Measurements from ENCODE around the gene EPC2. TPM values are rescaled to one million over a fixed set of nuclear protein-coding genes. Genes with fewer than 3 reads are reported as not detected.

Gene EPC2
- total and polyA plus RNA-seq, 4 donors: 7.0 to 65.3 (median 20.8) TPM

DNA sequence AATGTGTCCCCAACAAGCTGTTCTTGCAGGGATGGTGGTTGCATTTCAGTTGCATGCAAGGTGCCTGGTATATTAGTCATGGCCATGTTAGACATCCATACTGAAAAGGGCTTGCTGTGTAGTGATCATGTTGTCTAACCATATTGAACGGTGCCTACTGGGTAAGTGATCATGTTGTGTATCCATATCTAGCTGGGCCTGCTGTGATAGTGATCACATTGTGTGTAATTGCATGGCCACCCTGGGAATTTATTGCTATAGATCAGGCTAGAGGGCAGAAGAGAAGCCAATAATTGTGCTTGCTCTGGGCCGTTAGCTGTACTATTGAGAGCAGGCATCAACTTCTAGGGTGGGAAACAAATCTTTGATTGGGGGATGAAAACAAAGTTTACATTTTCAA, 9.8 kb upstream of the EPC2 start:
- TF ChIP-seq, protein P1, sequence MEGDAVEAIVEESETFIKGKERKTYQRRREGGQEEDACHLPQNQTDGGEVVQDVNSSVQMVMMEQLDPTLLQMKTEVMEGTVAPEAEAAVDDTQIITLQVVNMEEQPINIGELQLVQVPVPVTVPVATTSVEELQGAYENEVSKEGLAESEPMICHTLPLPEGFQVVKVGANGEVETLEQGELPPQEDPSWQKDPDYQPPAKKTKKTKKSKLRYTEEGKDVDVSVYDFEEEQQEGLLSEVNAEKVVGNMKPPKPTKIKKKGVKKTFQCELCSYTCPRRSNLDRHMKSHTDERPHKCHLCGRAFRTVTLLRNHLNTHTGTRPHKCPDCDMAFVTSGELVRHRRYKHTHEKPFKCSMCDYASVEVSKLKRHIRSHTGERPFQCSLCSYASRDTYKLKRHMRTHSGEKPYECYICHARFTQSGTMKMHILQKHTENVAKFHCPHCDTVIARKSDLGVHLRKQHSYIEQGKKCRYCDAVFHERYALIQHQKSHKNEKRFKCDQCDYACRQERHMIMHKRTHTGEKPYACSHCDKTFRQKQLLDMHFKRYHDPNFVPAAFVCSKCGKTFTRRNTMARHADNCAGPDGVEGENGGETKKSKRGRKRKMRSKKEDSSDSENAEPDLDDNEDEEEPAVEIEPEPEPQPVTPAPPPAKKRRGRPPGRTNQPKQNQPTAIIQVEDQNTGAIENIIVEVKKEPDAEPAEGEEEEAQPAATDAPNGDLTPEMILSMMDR (IDR thresholded peaks at IDR 0.05; ENCODE audit: control extremely low read depth, extremely low read depth): no peak
- DNase-seq: no peak
- H3K27ac ChIP-seq (ENCODE audit: low read depth in 1 of 2, low read length in 1 of 2): no peak overlapping the region
- no peaks in the 10 kb centered on the region for H3K4me1 ChIP-seq (ENCODE audit: control insufficient read depth in 5 of 5, insufficient read depth in 5 of 5, low read length in 5 of 5)
- H3K4me3 ChIP-seq: no peak overlapping the region
- H3K9me3 ChIP-seq (ENCODE audit: control insufficient read depth in 4 of 4, insufficient read depth in 3 of 4, low read length in 3 of 4): no peaks in the 10 kb centered on the region
- H3K27me3 ChIP-seq (ENCODE audit: control insufficient read depth in 3 of 3, insufficient read depth in 3 of 3, low read length in 2 of 3): no peaks in the 10 kb centered on the region
- H3K36me3 ChIP-seq (ENCODE audit: control insufficient read depth in 4 of 4, insufficient read depth in 4 of 4, low read length in 4 of 4): no peaks in the 10 kb centered on the region
- H3K9ac ChIP-seq (ENCODE audit: insufficient read depth in 1 of 2, low read length in 2 of 2): no peak overlapping the region
- no peak for ATAC-seq (ENCODE audit: insufficient read depth, low FRiP score)
- WGBS, 2 donors: 92 to 95% methylated on average over 2 of the region's 2 CpGs

DNA sequence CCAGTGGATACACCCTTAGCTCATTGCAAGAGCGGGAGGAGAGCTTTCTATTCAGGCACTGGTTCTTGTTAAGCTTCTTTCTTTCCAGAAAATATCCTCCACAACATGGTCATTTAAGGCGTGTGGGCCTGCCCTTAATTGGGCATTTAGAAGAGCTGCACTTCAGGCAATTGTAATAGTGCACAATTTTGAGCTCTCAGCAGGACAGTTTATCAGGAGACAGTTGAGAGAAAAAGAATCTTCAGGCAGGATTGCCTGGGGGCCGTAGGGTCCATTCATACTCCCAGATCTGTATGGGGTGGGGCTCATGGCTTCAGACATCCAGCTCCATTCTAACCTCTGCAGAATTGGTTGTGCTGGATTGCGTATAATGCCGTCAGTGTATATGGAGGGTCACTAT, 6.0 kb upstream of the EPC2 start:
- Histone ChIP-seq H3K36me3 (ENCODE audit: control insufficient read depth in 4 of 4, insufficient read depth in 4 of 4, low read length in 4 of 4) (no peaks in the 10 kb centered on the region), H3K9ac (ENCODE audit: insufficient read depth in 1 of 2, low read length in 2 of 2) (no peak overlapping the region), H3K4me3 (no peak overlapping the region), H3K4me1 (ENCODE audit: control insufficient read depth in 5 of 5, insufficient read depth in 5 of 5, low read length in 5 of 5) (peaks cover 0 to 8% (median 1%) of the 10 kb centered on the region in 5 donors), H3K27ac (ENCODE audit: low read depth in 1 of 2, low read length in 1 of 2) (no peak overlapping the region), H3K9me3 (ENCODE audit: control insufficient read depth in 4 of 4, insufficient read depth in 3 of 4, low read length in 3 of 4) (no peaks in the 10 kb centered on the region), H3K27me3 (ENCODE audit: control insufficient read depth in 3 of 3, insufficient read depth in 3 of 3, low read length in 2 of 3) (peaks cover 0 to 2% (median 0%) of the 10 kb centered on the region in 3 donors)
- DNase-seq (no peak), ATAC-seq (ENCODE audit: insufficient read depth, low FRiP score) (no peak)
- TF ChIP-seq, protein P1 (IDR thresholded peaks at IDR 0.05; ENCODE audit: control extremely low read depth, extremely low read depth): no peak
- 89 to 95% methylated on average over 5 of the region's 5 CpGs for WGBS, 2 donors

DNA sequence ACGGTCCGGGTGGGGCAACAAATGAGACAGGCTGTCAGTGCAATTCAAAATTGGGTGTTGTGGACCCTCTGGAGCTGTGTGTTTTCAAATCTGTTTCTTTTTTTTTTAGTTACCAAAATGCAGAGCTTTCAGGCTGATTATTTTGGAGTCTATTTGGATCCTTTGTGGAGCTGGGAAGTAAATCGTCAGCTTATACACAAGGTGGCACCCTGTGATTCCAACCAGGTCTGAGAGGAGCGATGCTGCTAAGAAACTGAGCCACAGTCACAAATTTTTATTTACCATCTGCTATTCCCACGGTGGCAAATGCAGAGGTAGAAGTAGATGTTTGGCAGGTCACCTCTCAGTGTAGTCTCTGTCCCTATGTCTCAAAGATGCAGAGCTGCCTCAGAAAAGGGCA, 3.8 kb upstream of the EPC2 start:
- peaks cover 0 to 4% (median 0%) of the 10 kb centered on the region in 4 donors for H3K36me3 ChIP-seq (ENCODE audit: control insufficient read depth in 4 of 4, insufficient read depth in 4 of 4, low read length in 4 of 4)
- H3K4me1 ChIP-seq (ENCODE audit: control insufficient read depth in 5 of 5, insufficient read depth in 5 of 5, low read length in 5 of 5): peaks cover 0 to 11% (median 3%) of the 10 kb centered on the region in 5 donors
- DNase-seq: peak in 2 of 3 donors; percentile 45 to 51
- H3K27me3 ChIP-seq (ENCODE audit: control insufficient read depth in 3 of 3, insufficient read depth in 3 of 3, low read length in 2 of 3): peaks cover 0 to 2% (median 0%) of the 10 kb centered on the region in 3 donors
- H3K9ac ChIP-seq (ENCODE audit: insufficient read depth in 1 of 2, low read length in 2 of 2): no peak overlapping the region
- H3K27ac ChIP-seq (ENCODE audit: low read depth in 1 of 2, low read length in 1 of 2): no peak overlapping the region
- TF ChIP-seq, protein P1 (IDR thresholded peaks at IDR 0.05; ENCODE audit: control extremely low read depth, extremely low read depth): no peak
- ATAC-seq (ENCODE audit: insufficient read depth, low FRiP score): no peak
- H3K4me3 ChIP-seq: no peak overlapping the region
- 71 to 88% methylated on average over 5 of the region's 5 CpGs for WGBS, 2 donors
- H3K9me3 ChIP-seq (ENCODE audit: control insufficient read depth in 4 of 4, insufficient read depth in 3 of 4, low read length in 3 of 4): no peaks in the 10 kb centered on the region

Data from lung (tissue), 12 donors.